HS-27A (cell line): ENCODE measurements around the gene DUSP11.
"Not testable (repeated sequence)": the region's sequence is repeated elsewhere in the genome, so short reads cannot be mapped to it uniquely, and the experiment has no call there.

ENCODE experiments used
- DNase-seq: peaks from one replicate; pipeline ENCODE4 v3.0.0-alpha.2; 2012; ENCODE audit warnings: low read depth, missing footprints

DUSP11 gene

DNA sequence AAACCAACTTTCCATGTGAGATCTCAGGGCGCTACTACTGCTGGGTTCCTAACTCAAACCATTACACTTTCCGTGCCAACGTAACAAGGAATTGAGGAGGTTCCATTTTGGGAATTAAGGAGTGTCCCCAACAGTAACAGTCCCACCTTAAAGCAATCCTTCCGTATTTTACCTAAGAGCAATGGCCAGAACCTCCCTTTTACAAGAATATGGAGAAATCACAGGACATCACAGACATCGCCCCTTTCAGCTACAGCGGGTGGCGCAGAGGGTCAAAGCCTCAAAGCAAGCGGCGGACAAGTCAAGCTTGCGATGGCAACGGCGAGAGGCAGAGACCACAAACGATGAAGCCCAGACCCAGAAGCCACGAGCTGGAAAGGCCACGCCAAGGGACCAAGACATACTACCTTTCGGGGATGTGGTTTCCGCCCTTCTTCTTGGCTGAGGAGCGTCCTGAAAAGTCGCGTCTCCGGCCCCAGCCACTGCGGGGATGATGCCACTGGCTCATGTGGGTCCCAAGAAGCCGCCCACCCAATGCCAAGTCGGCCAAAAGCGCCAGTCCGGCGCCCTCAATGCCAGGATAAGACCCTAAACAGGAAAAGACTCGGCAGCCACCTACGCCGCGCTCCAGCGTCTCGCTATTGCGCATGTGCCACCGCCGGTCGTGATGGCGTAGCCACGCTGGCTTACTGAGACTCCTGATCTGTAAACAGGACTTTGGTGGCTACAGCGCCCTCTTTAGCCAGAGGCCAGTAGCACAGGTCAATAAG is at the start of gene DUSP11:
Gene DUSP11, minus strand, starts transcription at position 637 of the 770 bp plus-strand sequence. Its CDS starts 129 bp downstream, at position 508.
- DNase-seq: peak; percentile 64

DNA sequence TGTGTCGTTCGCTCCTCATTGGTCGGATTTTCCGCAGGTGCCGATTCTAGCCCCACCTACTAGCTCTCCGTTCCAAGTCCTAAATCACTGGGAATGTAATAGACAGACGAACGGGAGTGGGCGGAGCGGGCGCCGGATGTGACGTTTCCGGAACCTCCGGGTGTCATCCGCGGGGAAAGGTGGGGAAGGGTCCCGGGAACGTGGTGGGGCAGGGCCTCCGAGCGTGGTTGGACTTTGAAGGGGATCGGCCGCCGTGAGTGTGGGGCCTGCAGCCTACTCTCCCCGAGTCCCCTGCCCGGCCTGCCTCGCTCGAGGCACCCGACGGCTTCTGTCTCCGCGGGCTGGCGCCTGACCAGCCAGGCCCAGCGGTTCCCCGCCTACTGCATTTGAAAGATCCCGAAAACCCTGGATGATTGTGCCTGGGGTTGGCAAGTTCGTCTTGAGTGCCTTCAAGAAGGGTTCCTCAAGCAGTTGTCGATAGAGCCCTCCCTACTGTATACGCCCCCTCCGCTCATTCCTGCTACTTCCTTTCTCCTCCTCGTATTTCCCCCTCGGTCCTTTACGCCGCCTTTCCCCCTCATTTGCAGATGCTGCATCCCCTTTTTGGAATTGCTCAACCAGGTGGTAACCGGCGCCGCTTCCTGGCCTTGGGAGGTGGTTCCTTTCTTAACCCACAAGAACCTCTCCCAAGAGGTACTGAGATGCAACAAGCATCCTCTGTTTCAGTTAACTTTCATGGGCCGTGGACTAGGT is 49.1 kb upstream of the DUSP11 start, which contains the start of gene STAMBP:
Gene STAMBP, plus strand, starts transcription at position 144 of the 753 bp plus-strand sequence. CDS start 1,896 bp downstream, outside the sequence.
- DNase-seq: peak; percentile 92

DNA sequence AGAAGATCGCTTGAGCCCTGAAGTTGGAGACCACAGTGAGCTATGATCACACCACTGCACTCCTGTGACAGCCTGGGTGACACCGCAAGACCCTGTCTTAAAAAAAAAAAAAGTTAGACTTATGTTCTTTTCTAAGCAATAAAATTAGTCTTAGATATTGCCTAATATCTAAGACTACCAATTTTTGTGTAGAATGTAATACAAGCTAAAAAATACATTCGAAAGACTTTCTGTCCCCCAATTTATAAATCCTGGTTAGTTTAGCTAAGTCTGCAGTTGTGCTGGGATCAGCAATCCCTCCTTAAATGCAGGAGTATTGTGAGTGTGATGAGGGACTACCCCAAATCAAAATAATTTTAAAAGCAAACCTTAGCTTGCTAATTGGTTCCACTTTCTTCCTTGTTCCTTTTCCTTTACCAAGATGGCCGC is 48.5 kb upstream of the DUSP11 start:
- no peak for DNase-seq

DNA sequence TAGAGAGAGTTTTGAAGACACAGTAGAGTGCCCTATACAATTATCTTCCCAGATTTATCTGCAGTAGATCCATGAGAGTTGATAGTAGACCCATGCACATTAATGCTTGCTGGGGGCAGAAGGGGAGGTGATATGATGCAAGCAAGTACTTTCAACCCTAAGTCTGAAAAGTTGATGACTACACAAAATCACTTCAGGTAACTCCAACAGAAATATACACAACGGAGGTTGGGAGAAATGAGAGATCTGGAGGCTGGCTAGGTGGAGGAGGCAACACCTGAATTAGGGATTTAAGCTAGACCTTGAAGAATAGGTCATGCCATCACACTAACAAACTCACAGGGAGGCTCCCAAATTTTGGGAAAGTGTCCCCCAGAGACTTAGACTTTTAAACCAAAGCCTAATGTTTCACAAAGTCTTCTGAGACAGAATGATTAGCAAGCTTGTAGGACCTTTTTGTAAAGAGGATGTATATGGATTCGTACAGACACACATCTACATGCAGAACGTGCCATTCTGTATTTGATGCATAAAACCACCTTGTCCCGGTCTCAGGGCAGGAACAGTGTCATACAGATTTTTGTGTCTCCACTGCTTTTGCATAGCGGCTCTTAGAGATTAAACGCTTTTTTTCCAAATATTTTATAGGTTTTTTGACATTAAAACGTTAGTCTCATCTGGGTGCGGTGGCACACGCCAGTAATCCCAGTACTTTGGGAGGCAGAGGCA is 47.9 kb upstream of the DUSP11 start:
- DNase-seq: no peak

DNA sequence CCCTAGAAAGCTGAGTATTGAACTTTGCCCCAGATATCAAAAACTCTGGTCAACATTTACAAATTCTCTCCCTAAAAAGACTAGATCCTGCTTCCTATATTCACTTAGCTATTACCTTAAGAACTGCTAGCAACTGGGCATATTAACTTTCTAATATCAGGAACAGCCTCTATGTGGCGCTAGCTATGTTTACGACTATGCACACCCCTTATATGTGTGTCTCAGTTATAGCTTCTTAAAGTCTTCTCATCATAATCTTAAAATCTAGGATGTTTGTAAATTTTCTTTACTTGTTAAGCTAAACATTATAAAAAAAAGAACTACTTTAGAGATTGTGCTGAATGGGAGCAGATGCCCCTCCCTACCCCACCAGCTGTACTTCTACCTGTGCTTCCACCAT is 47.1 kb upstream of the DUSP11 start:
- no peak for DNase-seq

DNA sequence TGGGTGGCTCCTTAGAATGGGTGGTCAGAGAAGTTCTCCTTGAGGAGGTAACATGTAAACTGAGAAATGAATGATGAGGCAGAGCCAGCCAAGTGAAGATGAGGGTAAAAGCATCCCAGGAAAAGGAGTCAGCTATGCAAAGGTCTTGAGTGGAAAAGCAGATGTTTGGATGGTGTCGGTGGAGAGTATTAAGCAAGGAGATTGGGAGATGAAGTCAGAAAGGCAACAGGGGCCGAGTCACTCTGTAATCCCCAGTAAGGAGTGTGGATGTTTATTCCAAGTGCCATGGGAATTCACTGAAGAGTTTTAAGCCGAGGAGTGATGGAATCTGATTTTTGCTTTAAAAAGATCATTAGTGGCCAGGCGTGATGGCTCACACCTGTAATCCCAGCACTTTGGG is 45.5 kb upstream of the DUSP11 start:
- DNase-seq: no peak

DNA sequence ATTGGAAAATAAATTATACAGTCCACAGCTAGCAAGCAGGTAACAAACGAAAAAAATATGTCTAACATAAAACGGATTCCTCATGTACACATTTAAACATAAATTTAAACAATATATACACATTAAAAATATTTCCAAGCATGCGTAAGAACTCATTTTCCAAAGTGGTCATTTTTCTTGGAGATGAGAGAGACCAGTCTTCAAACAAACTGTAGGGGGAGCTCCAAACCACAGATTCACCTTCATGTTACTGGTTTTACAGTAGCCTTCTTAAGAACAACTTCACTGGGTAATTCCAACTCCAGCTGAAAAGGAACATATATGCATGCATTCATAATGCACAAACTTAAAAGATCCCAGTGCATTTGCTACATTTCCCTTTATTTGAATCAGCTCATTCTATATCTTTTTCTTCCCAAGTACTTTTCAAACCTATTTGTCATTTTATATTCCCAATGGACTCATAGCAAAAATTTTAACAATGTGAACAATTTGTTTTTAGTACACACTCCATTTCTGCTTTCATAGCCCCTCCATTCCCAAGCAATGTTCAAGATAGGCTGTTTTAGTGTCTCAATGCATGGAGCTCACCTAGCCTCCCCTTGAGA is 44.1 kb upstream of the DUSP11 start:
- DNase-seq: peak; percentile 49

DNA sequence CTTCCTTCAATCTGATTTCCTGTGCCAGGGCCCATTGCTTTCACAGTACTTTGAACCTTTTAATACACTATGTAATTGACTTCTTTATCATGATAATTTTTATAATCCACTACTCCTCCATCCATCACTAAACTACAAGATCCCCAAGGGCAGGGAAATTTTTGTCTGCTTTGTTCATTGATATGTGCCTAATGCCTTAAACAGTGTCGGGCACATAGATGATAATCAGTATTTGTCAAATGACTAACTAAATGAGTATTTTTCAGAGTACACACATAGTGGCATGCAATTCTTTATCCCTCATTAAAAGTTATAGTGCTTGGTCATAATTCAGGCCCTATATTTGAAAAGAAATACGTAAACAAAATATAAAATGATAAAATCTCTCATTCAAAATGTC is 43.5 kb upstream of the DUSP11 start:
- DNase-seq: no peak

DNA sequence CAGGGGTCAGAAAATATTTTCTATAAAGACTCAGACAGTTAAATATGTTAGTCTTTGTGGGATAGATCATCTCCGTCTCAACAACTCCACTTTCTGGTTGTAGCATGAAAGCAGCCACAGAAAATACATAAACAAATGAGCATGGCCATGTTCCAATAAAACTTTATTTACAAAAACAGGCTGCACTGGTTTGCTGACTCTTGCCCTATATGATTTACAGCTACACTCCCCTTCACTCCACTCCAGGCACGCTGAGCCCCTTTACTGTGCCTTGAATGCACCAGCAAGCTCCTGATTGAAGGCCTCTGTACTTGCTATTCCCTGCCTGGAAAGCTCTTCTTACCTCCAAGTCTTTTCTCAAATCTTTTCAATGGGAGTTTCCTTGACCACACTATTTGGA is 43.1 kb upstream of the DUSP11 start:
- no peak for DNase-seq

DNA sequence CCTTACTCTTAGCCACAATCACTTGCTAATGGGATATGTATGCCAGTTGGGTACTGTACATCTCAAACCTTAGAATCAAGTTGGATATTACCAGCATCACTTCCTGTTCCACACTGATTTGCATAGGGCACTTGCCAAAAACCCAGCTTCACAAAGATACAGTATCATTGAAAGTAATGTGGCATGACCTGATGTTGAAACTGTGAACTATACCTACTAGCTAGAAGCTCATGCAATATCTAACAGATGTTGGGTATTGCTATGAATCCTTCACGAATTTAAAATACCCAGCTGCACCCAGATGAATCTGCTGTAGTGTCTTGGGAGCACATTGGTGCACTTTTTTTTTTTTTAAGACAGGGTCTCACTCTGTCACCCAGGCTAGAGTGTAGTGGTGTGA is 42.4 kb upstream of the DUSP11 start:
- no peak for DNase-seq

DNA sequence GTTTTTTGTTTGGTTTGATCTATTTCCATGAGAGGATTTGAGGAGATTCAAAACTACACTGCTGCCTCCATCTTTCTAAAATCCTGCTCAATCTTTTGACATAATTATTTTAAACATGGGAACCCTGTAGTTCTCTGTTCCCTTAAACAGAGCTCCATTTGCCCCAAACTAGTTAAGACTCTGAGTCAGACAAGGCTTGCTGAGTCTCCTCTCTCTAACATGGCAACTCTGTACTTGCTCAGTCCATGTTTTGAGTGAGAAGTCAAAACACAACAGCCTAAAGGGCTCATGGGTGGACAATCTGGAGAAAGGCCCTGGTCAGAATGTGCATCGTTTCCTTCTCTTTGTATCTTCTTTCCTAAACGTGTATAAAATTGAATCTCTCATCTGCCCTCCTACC is 41.8 kb upstream of the DUSP11 start:
- no peak for DNase-seq

DNA sequence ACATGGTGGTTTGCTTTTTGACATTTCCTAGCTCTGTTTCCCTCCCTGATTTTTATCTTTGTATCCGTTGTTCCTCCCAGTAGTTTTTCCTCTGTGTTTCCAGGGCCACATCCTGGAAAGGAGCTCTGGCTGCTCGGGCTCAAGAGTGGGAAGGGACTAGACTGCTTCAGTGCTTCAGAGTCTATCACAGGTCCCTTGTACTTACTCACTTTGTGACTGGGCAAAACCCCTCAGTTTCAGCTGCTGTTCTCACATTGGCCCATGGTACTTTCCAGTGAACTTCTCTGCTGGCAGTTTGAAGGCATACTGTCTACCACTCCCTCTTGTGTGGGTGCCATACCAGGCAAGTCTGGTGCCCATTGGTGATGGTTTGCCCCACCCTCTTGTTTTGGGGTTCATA is 41.3 kb upstream of the DUSP11 start:
- DNase-seq: no peak

DNA sequence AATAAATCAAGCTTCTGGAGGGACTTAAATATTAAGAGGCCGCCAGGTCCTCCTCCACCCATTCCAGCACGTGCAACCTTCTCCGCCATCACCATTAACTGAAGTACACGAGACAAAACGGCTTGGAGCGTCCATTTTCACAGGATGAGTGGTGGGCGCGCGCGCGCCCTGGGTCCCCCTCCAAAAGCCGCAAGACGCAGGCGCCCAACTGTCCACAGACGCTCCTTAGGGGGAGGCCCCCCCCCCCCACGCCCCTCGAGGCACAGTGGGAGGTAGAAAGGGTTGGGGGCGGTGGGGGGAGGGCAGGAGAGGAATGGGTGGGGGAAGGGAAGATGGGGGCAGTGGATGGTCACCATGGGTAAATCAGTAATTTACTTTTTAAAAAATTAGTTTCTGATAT is 38.4 kb upstream of the DUSP11 start:
- DNase-seq: no peak

DNA sequence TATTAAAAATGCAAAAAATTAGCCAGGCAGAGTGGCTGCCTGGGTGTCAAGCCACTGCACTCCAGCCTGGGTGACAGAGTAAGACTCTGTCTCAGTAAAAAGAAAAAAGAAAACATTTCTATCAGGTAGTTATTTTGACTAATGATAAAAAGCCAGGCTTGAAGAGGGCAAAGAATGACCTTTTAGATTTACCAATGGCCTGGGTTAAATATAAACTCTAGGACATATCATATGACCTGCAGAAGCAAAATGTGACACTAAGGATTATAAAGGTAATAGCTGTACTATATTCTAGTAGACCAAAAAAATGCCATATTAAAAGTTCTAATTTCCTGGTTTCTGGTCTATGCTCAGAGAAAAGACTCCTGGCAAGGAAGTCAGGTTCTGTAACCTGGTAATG is 32.7 kb upstream of the DUSP11 start:
- DNase-seq: no peak

DNA sequence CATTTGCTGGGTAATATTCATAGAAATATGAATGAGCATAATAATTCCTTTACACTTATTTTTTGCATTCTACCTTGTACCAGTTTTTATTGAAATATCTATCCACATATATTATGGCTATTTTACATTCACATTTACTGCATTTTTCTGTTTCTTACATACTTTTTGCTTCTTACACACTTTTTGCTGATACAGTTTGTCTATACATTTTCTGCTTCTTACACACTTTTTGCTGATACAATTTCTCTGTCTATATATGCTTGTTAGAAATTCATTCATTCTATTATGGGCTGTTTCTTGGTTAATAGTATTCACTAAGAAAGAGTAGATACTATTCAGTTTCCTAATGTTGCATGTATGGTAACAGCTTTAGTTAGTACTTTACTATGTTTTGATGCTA is 32.0 kb upstream of the DUSP11 start:
- no peak for DNase-seq

DNA sequence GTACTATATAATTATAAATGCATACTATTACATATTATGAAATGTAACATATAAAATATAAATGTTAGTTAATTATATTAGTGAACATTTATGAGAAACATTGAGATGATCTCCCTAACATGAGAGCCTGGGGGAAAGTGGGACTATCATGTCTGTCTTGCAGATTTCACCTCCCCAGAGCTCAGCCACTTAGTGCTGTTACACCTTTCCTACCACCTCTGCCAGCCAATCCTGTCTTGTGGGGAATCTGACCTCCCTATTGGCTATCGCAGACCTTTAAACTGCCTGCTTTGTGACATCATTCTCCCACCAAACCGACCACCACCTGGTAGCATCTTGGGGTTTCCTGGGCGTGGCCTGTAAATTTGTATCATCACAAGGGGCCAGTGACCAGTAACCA is 4.0 kb upstream of the DUSP11 start, which contains the start of gene C2orf78:
Gene C2orf78, plus strand, starts transcription at position 301 of the 400 bp plus-strand sequence. CDS start 127 bp downstream, outside the sequence.
- not testable (repeated sequence) for DNase-seq

DNA sequence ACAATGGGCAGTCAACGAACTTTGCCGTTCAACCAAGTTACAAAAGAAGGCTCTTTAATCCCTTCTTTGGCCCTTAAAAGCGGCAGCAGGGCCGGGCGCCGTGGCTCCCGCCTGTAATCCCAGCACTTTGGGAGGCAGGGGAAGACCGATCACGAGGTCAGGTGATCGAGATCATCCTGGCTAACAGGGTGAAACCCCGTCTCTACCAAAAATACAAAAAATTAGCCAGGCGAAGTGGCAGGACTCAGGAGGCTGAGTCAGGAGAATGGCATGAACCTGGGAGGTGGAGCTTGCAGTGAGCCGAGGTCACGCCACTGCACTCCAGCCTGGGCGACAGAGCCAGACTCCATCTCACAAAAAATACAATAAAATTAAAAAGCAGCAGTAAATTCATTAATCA is 3.5 kb upstream of the DUSP11 start:
- not testable (repeated sequence) for DNase-seq

DNA sequence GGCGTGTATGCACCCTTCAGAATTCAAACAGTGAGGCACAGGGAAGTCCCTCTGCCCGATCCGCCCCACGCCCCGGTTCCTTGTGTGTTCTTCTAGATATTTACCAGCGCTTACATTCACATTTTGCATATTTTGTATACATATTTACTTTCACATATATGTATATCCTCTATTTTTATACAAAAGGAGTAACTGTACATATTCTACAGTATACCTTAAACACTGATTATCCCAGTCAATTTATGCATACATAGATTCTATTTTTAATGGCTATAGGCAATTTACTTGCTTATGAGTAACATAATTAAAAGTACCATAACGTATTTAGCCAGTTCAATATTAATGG is 307 bp upstream of the DUSP11 start:
- no peak for DNase-seq

DNA sequence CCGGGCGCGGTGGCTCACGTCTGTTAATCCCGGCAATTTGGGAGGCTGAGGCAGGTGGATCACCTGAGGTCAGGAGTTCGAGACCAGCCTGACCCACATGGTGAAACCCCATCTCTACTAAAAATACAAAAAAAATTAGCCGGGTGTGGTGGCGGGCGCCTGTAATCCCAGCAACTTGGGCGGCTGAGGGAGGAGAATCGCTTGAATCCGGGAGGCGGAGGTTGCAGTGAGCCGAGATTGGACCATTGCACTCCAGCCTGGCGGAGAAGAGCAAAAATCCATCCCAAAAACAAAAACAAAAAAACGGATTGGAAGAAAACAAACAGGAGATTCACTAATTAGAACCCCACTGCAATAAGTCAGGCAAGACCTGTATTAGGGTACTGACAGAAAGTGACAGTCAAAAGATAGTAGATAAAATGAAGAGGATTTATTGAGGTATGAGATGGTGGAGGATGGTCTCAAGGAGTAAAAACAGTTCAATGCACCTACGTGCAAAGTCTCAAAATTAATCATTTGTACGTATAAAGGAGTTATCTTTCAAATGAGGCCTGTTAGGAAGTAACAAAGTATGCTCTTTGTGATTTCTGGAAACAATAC is 936 bp downstream of the DUSP11 start:
- DNase-seq: not testable (repeated sequence)

DNA sequence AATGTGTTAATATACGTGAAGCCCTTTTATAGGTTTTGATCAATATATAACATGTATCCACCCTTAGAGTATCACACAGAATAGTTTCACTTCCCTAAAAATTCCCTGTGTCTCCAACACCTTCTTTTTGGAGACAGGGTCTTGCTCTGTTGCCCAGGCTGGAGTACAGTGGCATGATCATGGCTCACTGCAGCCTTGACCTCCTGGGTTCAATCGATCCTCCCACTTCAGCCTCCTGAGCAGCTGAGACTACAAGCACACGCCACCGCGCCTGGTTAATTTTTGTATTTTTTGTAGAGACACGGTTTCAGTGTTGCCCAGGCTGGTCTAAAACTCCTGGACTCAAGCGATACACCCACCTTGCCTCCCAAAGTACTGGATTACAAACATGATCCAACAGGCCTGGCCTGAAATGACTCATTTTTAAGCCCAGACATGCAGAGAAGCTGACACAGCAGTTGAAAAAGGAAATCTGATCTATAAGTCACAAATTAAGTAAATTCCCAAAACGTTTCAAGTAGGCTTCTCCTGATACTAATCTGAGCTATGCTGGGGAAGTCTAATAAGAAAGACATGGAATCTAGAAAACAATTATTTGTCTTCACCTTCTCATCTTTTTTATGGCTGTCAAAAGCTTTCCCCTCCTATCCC is 2.9 kb downstream of the DUSP11 start:
- DNase-seq: no peak

DNA sequence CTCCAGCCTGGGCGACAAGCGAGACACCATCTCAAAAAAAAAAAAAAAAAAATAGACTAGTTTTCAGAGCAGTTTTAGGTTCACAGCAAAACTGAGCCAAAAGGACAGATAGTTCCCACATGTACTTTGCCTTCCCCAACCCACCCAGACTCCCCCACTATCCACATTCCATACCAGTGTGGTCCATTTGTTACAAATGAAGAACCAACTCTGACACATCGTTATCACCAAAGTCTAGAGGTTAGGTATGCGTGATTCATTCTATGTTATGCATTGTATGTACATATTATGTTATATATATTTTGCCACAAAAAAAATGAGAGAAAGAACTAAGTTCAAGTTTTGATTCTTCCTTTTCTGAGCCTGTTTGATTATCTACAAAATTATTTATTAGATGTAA is 3.5 kb downstream of the DUSP11 start:
- no peak for DNase-seq
